ENCODE results near the gene UPK1A.

- TF ChIP-seq, protein P1, sequence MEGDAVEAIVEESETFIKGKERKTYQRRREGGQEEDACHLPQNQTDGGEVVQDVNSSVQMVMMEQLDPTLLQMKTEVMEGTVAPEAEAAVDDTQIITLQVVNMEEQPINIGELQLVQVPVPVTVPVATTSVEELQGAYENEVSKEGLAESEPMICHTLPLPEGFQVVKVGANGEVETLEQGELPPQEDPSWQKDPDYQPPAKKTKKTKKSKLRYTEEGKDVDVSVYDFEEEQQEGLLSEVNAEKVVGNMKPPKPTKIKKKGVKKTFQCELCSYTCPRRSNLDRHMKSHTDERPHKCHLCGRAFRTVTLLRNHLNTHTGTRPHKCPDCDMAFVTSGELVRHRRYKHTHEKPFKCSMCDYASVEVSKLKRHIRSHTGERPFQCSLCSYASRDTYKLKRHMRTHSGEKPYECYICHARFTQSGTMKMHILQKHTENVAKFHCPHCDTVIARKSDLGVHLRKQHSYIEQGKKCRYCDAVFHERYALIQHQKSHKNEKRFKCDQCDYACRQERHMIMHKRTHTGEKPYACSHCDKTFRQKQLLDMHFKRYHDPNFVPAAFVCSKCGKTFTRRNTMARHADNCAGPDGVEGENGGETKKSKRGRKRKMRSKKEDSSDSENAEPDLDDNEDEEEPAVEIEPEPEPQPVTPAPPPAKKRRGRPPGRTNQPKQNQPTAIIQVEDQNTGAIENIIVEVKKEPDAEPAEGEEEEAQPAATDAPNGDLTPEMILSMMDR (IDR thresholded peaks at IDR 0.05; ENCODE audit: low read length), result no peak
- no peak for TF ChIP-seq EZH2 (IDR thresholded peaks at IDR 0.05; ENCODE audit: borderline replicate concordance, low read length)
Measured at GRCh38 chr19:35655600-35655999, 10.7 kb upstream of the UPK1A start.

Measured in OCI-LY1 (cell line).